GM21529 (cell line): ENCODE results near the gene DNM2.
"Not testable (repeated sequence)": the region's sequence is repeated elsewhere in the genome, so short reads cannot be mapped to it uniquely, and the experiment has no call there.

Experiments used
- ATAC-seq: cut with Tn5 transposase; IDR thresholded peaks from one replicate; pipeline ENCODE4 v1.9.1; 2021; ENCODE audit not compliant: unreplicated experiment

DNM2 gene

DNA sequence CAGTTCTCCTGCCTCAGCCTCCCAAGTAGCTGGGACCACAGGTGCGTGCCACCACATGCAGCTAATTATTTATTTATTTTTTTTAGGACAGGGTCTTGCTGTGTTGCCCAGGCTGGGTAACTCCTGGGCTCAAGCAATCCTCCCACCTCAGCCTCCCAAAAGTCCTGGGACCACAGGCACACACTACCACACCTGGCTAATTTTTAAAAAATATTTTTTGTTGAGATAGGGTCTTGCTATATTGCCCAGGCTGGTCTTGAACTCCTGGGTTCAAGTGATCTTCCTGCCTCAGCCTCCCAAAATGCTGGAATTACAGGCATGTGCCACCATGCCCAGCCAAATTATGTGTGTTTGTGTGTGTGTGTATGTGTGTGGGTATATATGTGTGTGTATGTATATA lies 139.0 kb downstream of the DNM2 start:
- ATAC-seq, result not testable (repeated sequence)

GRCh38 chr19:10858204-10858828 lies 140.4 kb downstream of the DNM2 start:
- ATAC-seq, result no peak

DNA sequence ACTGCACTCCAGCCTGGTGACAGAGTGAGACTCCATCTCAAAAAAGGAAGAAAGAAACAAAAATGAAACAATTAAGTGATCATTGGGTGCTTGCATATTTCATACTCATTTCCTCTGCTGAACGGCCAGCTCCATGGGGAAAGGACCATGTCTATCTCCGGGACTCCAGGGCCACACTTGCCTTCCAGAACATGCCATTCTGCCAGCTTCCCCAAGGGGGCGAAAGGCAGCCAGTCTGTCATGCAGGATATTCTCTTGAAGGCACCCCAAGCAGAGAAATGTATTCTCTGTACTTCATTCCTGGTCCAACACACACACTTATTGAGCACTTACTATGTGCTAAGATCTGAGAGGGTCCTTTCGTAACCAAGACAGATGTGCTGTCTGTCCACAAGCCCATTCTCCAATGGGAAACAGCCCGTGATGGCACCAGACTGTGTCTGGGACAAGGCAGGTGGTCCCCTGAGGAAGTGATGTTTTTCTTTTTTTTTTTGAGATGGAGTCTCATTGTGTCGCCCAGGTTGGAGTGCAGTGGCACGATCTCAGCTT lies 143.3 kb downstream of the DNM2 start:
- no peak for ATAC-seq

- no peak for ATAC-seq
Measured at GRCh38 chr19:10862561-10863106, 144.8 kb downstream of the DNM2 start.

DNA sequence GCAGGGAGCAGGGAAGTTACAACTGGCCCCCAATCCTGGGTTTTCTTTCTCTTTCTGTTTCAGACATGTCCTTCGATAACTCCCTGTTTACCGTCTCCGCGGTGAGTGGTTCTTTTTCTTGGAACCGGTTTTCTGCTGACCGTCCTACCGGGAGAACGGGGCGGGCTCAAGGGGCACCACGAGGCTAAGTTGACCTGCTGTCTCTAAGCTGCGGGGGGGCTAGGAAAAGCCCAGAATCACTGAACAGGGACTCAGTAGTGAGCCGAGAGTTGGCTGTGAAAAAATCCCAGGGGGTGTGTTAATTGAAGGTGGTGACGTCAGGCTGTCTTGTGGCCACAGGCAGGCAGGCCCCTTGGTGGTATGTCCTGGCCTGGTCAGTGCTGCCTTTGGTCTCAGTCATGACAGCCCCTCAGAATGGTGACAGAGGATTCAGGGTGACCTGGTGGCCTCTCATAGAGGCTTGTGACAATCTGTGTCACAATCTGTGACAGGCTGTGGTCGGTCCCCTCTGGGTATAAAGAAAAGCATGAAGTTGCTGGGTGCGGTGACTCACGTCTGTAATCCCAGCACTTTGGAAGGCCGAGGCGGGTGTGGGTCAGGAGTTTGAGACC lies 145.3 kb downstream of the DNM2 start:
- no peak for ATAC-seq

DNA sequence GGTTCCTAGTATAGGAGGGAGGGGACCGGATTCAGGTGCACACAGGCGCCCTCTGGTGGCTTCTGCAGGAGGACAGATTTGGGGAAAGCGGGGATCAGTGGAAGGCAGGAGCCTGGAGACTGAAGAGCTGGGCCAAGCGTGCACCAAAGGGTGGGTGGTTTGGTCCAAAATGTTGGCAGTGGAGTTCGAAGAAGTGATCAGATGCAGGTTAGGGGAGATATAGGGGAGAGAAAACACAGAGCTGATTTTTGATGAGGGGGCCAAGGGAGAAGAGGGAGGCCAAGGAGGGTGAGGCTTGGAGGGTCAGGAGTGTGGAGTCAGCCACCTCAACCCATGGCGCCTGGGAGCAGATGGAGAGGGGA lies 146.6 kb downstream of the DNM2 start:
- peak; percentile 40 for ATAC-seq

GRCh38 chr19:10866495-10866894 lies 148.6 kb downstream of the DNM2 start:
- no peak for ATAC-seq

DNA sequence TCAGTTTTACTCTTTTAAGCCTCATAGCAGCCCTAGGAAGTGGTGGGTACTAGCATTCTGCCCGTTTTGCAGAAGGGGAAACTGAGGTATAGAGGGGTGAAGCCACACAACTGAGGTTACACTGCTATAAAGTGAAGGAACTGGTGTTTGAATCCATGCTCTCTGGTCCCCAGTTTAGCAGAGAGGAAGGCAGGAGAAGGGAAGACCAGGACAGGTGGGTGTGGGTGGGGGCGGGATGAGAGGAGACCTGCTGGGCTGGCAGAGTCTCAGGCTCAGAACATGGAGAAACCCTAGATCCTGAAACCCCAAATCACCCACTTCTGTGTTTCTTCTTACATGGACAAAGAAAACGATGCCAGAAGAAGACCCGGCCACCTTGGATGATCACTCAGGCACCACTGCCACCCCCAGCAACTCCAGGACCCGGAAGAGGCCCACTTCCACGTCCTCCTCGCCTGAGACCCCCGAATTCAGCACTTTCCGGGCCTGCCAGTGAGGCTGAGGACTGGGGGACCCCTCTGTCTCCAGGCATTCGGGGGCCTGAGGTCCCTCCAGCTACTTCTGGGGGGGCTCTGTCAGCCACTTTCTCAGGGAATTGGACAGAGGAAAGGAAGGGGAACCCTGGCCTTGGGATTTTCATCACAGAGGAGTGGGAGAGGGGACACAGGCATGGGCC lies 151.1 kb downstream of the DNM2 start:
- no peak for ATAC-seq

- ATAC-seq, result not testable (repeated sequence)
Measured at GRCh38 chr19:10869872-10870311, 152.0 kb downstream of the DNM2 start.

- ATAC-seq, result no peak
Measured at GRCh38 chr19:10870501-10870954, 152.6 kb downstream of the DNM2 start.

DNA sequence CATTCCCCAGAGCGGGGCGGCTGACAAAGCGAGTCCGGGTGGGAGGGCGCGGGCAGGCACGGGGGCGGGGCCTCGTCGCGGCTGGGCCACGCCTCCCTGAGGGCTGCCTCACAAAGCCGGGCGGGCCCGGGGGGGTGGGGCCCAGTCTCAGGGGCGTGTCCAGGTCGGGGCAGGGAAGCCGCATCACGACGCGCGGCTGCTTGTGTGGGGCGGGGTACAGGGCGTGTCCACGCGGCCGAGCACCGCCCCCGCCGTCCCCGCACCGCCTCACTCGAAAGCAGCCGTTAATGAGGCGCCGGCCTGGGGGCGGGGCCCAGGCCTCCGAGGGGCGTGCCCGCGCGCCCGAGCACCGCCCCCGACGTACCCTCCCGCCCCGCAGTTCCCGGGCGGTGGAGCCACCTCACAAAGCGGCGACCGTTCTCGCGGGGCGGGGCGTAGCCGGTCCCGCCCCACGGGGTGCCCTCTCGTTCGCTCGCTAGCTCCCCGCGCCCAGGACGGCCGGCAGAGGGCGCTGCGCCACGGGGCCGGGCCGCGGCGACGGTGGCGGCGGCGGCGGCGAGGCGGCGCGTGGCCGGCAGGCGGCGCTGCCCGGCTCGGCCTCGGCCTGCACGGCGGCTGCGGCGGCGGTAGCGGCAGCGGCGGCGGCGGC lies 153.2 kb downstream of the DNM2 start, which contains the start of gene CARM1:
CARM1 (plus strand) TSS at position 599 of the 649 bp plus-strand sequence. CDS start 150 bp downstream, outside the sequence.
- ATAC-seq, result peak; percentile 72

- peak; percentile 3 for ATAC-seq
Measured at GRCh38 chr19:10871711-10872545, 154.0 kb downstream of the DNM2 start.

DNA sequence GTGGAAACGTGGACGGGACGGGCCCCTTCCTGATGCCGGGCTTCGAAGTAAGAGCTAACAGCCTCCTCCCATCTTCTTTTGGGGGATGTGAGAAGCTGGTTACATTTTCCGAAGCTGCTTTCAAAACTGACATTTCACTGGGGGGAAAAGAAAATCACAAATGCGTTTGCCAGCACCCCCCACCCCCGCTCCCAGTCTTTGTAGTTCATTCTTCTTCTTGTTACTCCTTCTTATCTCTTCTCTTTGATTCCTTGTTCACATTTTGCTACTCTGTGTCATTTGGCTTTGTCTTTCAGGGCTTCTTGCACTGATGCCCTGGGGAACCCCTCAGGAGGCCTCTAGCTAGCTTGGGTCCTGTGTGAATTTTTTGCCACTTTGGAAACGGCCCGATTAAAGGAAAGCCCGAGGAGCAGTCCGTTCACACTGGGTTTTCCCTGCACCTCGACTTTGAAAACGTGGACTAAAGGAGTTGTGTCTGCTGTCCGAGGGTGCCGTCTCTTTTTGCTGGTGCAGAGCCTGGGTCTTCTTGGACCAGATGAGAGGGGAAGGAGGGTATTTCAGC lies 154.7 kb downstream of the DNM2 start:
- no peak for ATAC-seq

DNA sequence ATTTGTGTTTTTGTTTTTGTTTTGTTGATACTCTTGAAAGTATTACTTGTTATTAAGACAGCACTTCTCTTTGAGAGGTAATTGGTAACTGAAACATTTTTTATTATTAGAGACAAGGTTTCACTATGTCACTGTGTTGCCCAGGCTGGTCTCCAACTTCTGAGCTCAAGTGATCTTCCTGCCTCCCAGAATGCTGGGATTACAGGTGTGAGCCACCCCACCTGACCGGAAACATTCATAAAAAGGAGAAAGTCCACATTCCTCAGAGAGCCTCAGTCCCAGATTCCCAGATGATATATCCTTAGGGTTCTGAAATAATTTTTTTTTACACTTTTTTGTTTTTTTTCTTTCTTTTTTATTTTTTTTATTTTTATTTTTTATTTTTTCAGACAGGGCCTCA lies 156.1 kb downstream of the DNM2 start:
- no peak for ATAC-seq

GRCh38 chr19:10876459-10877240 lies 158.8 kb downstream of the DNM2 start:
- peak; percentile 45 for ATAC-seq

DNA sequence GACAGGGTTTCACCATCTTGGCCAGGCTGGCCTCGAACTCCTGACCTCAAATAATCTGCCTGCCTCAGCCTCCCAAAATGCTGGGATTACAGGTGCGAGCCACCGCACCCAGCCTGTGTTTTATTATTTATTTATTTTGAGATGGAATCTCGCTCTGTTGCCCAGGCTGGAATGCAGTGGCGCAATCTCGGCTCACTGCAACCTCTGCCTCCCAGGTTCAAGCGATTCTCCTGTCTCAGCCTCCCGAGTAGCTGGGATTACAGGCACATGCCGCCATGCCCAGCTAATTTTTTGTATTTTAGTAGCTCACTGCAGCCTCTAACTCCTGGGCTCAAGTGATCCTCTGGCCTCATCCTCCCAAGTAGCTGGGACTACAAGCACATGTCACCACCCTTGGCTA lies 159.7 kb downstream of the DNM2 start:
- not testable (repeated sequence) for ATAC-seq

DNA sequence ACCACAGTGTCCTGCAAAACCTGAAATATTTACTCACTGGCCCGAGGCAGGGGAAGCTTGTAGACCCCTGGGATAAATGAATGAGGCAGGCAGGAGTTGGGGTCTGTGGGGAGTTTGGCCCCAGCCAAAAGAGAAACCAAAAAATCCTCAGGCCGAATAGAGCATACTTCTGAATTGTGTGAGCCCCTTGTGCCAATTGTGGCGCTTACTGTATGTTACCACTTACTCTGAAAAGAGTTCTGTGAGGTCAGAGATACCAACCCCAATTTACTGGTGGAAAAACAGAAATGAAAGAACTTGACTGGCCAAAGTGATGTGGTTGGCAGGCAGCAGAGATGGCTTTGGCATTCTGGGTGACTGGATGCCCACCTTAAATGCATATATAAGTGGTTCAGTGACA lies 160.4 kb downstream of the DNM2 start:
- no peak for ATAC-seq
